ENCODE measurements around the gene TRPC4AP. TPM values are rescaled to one million over a fixed set of nuclear protein-coding genes. Genes with fewer than 3 reads are reported as not detected.

Gene TRPC4AP
- total RNA-seq, 1 donor from 2014 or later, result 61.9 TPM

- no peak for DNase-seq (ENCODE audit: extremely low spot score in 2 of 2)
- Histone ChIP-seq H3K4me1 (no peaks in the 10 kb centered on the region), H3K9me3 (no peaks in the 10 kb centered on the region), H3K36me3 (peaks cover 0 to 5% of the 10 kb centered on the region in 2 donors), H3K27ac (no peak overlapping the region), H3K27me3 (no peaks in the 10 kb centered on the region), H3K4me3 (no peak overlapping the region)
- no peak for TF ChIP-seq CTCF (IDR thresholded peaks at IDR 0.05)
- intact Hi-C loops (cut with DNase I), result no loop called here
These were observed 50.3 kb downstream of the TRPC4AP start for GRCh38 chr20:35042268-35042667.

- Histone ChIP-seq H3K27ac (no peak overlapping the region), H3K36me3 (peaks cover 0 to 5% of the 10 kb centered on the region in 2 donors), H3K9me3 (no peaks in the 10 kb centered on the region), H3K4me1 (no peaks in the 10 kb centered on the region), H3K4me3 (no peak overlapping the region), H3K27me3 (no peaks in the 10 kb centered on the region)
- no peak for DNase-seq (ENCODE audit: extremely low spot score in 2 of 2)
- intact Hi-C loops (cut with DNase I), result no loop called here
- TF ChIP-seq CTCF (IDR thresholded peaks at IDR 0.05) (no peak), POLR2AphosphoS5 (IDR thresholded peaks at IDR 0.05; ENCODE audit: insufficient read depth in 1 of 2, low read depth in 1 of 2) (no peak), POLR2A (IDR thresholded peaks at IDR 0.05) (no peak)
These were observed 52.0 kb downstream of the TRPC4AP start for GRCh38 chr20:35040646-35041045.

DNA sequence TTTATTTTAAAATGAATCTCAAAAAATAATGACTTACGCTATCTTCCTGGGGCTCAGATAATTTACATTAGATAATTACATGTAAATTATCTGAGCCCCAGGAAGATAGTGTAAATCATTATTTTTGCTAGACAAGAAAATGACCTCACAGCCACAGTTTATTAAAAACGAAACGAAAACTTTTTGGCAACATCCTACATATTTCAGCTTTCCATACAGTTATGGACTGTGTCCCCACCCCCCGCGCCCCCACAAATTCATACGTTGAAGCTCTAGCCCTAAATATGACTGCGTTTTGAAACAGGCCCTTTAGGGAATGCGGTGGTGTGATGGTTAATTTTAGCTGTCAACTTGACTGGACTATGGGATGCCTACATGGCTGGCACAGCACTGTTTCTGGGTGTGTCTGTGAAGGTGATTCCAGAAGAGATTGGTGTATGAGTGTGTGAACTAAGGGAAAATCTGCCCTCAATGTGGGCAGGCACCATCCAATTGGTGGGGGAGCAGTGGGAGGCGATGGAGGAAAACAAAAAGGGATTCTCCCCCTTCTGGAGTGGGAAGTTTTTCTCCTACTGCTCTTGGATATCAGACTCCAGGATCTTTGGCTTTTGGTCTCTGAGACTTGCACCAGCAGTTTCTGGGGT is 52.6 kb downstream of the TRPC4AP start:
- peaks cover 0 to 2% of the 10 kb centered on the region in 2 donors for H3K36me3 ChIP-seq
- no peak for DNase-seq (ENCODE audit: extremely low spot score in 2 of 2)
- no peak overlapping the region for H3K4me3 ChIP-seq
- no peak overlapping the region for H3K27ac ChIP-seq
- H3K27me3 ChIP-seq, result no peaks in the 10 kb centered on the region
- no peaks in the 10 kb centered on the region for H3K4me1 ChIP-seq
- intact Hi-C loops (cut with DNase I), result no loop called here
- H3K9me3 ChIP-seq, result no peaks in the 10 kb centered on the region
- no peak for TF ChIP-seq POLR2A (IDR thresholded peaks at IDR 0.05)
- no peak for TF ChIP-seq CTCF (IDR thresholded peaks at IDR 0.05)
- TF ChIP-seq POLR2AphosphoS5 (IDR thresholded peaks at IDR 0.05; ENCODE audit: insufficient read depth in 1 of 2, low read depth in 1 of 2), result no peak

DNA sequence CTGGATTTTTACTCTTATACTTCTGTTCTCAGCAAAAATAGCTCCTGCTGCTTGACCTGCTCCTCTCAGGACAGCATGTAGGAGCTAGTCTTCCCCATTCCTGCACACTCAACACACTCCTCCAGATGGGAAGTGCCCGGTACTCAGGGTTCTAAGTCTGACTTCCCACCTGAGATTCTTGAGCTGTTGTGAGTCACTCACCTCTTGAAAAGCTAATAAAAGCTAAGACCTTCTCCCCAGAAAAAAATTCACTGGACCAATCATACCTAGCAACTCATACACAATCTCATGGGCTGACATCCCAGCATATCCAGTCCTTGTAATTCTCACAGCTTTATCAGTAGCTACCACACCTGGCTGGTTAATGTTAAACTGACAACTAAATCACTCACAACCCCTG is 53.5 kb downstream of the TRPC4AP start:
- Histone ChIP-seq H3K9me3 (no peaks in the 10 kb centered on the region), H3K36me3 (peaks cover 0 to 9% of the 10 kb centered on the region in 2 donors), H3K4me1 (no peaks in the 10 kb centered on the region), H3K27ac (no peak overlapping the region), H3K4me3 (no peak overlapping the region), H3K27me3 (no peaks in the 10 kb centered on the region)
- no peak for DNase-seq (ENCODE audit: extremely low spot score in 2 of 2)
- intact Hi-C loops (cut with DNase I), result no loop called here
- TF ChIP-seq POLR2A (IDR thresholded peaks at IDR 0.05), result no peak
- no peak for TF ChIP-seq CTCF (IDR thresholded peaks at IDR 0.05)
- TF ChIP-seq POLR2AphosphoS5 (IDR thresholded peaks at IDR 0.05; ENCODE audit: insufficient read depth in 1 of 2, low read depth in 1 of 2), result no peak

DNA sequence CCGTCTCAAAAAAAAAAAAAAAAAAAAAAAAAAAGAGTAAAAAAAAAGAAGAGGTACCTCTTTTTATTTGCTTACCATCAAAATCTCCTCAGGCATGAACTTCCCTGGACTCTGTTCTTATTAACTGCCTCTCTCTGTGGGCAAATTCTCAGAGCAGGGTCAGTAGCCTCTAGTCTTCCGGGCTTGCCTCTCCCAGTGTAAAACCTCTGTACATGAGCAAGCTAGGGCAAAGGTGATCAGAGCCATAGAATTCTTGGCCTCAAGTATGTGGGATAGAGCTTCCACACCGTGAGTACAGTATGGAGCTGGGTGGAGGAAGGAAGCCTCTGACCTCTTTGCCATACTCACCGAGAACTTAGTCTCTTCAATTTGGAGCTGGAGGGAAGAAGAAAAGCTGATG is 58.5 kb downstream of the TRPC4AP start:
- no peaks in the 10 kb centered on the region for H3K9me3 ChIP-seq
- DNase-seq (ENCODE audit: extremely low spot score in 2 of 2), result no peak
- TF ChIP-seq POLR2AphosphoS5 (IDR thresholded peaks at IDR 0.05; ENCODE audit: insufficient read depth in 1 of 2, low read depth in 1 of 2) (no peak), CTCF (IDR thresholded peaks at IDR 0.05) (no peak)
- intact Hi-C loops (cut with DNase I), result no loop called here
- H3K4me1 ChIP-seq, result no peaks in the 10 kb centered on the region
- H3K36me3 ChIP-seq, result peaks cover 0 to 38% of the 10 kb centered on the region in 2 donors
- H3K27me3 ChIP-seq, result no peaks in the 10 kb centered on the region
- H3K4me3 ChIP-seq, result no peak overlapping the region
- H3K27ac ChIP-seq, result no peak overlapping the region
